Forelimb muscle (tissue), 1 donor: Measurements from ENCODE around the gene NOS1AP. TPM values are rescaled to one million over a fixed set of nuclear protein-coding genes. Genes with fewer than 3 reads are reported as not detected.

Experiments used
- DNase-seq: peaks from one replicate; pipeline ENCODE4 v3.0.0-alpha.2; 2013; ENCODE audit warnings: low read depth
- polyA plus RNA-seq: library from polyadenylated mRNA; unstranded; fragments of 120-200 nt; gene quantifications from one replicate; pipeline ENCODE4 v1.2.1, GENCODE V29; 2013; ENCODE audit not compliant: insufficient read length

Gene NOS1AP
- polyA plus RNA-seq, 1 donor, result 0.56 TPM

DNA sequence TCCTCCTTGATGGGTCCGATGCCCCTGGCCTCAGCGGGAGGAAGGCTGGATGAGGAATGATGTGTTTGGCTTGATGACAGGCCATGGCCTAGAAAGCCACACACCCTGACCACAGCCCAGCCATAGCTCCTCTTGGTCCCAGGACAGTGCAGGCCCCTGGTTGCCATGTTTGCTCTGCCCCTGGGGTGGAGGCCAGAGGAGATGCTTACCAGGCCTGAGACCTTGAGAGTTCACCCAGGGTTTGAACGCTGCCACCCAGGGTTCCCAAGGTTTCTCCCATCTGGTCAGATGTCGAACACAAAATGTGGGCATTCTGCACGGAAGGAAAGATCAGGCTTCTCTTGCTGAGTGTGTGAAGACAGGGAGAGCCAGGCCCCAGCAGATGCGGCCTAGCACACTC lies 314.6 kb downstream of the NOS1AP start:
- DNase-seq, result no peak

DNA sequence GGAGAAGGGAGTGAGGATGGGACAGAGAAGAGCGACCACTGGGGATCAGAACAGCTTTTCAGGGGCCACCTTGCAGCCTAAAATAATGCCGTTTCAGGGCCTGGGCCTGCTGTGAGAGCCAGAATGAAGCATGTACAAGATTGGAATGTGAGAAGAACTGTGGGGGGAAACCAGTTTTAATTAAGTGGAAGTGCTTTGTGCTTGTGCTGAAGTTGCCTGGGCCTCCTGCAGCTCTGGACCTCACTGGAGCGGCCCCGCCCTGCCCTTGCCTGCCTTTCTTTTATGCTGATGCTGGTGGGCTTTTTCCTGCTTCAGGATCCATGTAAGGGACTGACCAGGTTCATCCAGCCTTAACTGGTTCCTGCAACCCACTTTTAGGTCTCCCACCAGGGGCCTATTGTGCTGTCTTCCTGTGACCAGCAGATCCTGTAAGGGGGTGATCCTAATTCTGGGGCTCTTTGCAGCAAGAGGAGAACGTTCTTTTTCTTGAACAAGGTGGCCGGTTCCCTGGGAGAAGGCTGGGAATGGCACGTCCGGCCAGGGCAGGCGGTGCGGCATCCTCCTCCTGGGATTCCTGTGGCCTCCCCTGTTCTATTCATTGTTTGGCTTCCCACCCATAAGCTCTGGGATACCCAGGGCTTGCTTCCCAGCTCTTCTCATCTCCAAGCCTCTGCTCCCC lies 315.2 kb downstream of the NOS1AP start:
- no peak for DNase-seq

DNA sequence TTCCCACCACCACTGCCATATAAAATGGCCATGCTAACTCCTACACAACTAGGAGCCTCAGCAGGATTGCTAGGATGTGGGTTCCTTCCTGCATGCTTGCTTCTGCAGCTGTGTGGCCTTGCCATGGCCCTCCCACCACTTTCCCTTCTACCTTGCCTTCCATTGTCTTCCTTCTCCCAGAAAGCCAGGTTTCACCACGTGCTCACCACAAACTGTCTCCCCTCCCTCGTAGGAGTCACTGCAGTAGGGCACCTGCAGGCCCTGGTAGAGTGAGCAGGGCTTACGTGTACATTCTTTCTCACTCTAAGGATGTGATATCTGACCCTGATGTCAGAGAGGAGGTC lies 315.8 kb downstream of the NOS1AP start:
- DNase-seq, result no peak

GRCh38 chr1:162385702-162386101 lies 316.2 kb downstream of the NOS1AP start:
- DNase-seq, result no peak

- DNase-seq, result no peak
Observed at GRCh38 chr1:162386292-162387225, 317.1 kb downstream of the NOS1AP start.

GRCh38 chr1:162387226-162388082 lies 318.0 kb downstream of the NOS1AP start:
- DNase-seq, result no peak

- no peak for DNase-seq
Observed at GRCh38 chr1:162388083-162388594, 318.6 kb downstream of the NOS1AP start.

- no peak for DNase-seq
Observed at GRCh38 chr1:162388615-162389014, 319.1 kb downstream of the NOS1AP start.

GRCh38 chr1:162389021-162389818 lies 319.7 kb downstream of the NOS1AP start:
- DNase-seq, result no peak

DNA sequence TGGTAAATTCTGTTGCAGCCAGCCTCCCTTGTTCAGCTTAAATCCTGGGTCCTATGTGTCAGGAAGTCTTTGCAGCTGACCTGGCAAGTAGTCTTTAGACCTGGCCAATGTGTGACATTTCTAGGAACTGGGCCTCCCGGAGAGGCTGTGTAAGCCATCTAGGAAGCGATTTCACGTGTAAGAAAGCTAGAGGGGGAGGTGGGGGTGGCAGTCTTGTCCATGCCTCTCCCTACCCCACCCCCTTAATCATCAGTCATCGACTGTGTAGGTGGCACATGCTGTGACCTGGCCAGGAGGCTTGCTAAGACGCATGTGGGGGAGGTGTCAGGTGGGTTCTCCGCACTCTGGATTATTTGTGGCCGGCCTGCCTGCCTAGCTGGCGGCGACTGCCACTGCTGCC lies 320.5 kb downstream of the NOS1AP start:
- no peak for DNase-seq

- no peak for DNase-seq
Observed at GRCh38 chr1:162390396-162391185, 321.1 kb downstream of the NOS1AP start.

- DNase-seq, result no peak
Observed at GRCh38 chr1:162391790-162392563, 322.5 kb downstream of the NOS1AP start.

DNA sequence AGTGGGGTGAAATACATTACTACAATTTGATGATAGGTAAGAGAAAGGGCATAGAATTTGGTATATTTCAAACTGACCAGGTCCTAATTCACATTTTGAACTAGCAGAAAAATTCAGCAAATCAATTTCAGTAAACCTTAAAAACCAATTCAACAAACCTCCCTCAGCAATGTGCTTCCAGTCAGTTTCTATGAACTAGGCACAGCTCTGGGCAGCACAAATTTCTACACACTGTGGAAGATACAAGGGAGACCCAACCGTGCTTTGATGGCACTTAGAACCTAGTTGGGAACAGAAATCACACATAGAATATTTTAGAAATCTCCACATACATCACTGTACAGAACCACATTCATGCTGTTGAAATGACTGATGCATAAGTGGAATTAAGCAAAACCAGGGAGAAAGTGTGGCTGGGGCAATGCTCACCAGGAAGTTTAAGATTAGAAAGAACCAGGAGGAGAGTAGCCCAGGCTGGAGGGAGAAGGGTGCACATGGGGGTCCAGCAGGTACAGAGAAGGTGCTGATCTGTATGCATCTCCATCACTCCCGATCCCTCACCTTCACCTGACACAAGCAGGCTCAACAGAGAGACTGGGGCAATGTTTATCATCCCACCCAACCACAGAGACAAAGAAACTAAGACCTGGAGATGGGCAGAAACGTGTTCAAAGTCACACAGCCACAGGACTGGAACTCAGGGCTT lies 326.9 kb downstream of the NOS1AP start:
- no peak for DNase-seq

DNA sequence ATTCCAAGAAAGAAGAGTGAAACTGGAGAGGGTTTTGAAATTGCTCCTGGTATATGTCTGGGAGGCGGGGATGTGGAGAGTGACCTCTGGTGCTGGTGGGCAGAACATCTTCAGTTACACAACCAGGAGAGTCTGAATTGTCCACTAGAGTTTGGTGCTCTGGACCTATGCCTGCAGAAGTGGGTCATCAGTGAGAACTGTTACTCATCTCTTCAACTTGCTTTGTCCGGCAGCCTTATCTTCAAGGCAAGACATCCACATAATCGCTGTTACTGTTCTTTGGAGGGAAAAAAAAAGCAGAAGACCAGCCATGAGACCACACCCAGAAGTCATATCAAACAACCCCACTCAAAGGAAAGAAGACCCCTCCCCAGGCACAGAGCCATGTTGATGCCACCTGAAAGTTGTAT lies 327.6 kb downstream of the NOS1AP start:
- DNase-seq, result no peak

GRCh38 chr1:162397943-162398560 lies 328.6 kb downstream of the NOS1AP start:
- no peak for DNase-seq

- DNase-seq, result no peak
Observed at GRCh38 chr1:162398999-162399580, 329.6 kb downstream of the NOS1AP start.

GRCh38 chr1:162400790-162401355 lies 331.4 kb downstream of the NOS1AP start:
- no peak for DNase-seq
